HG02763 (cell line): ENCODE data around the gene RTP2.
"Not testable (repeated sequence)": the region's sequence is repeated elsewhere in the genome, so short reads cannot be mapped to it uniquely, and the experiment has no call there.

Source experiments
- ATAC-seq: cut with Tn5 transposase; IDR thresholded peaks from one replicate; pipeline ENCODE4 v1.9.1; 2021; ENCODE audit warnings: mild to moderate bottlenecking, moderate library complexity; ENCODE audit not compliant: unreplicated experiment

RTP2 gene

GRCh38 chr3:187717572-187717971, 15.2 kb upstream of the RTP2 start:
- no peak for ATAC-seq

DNA sequence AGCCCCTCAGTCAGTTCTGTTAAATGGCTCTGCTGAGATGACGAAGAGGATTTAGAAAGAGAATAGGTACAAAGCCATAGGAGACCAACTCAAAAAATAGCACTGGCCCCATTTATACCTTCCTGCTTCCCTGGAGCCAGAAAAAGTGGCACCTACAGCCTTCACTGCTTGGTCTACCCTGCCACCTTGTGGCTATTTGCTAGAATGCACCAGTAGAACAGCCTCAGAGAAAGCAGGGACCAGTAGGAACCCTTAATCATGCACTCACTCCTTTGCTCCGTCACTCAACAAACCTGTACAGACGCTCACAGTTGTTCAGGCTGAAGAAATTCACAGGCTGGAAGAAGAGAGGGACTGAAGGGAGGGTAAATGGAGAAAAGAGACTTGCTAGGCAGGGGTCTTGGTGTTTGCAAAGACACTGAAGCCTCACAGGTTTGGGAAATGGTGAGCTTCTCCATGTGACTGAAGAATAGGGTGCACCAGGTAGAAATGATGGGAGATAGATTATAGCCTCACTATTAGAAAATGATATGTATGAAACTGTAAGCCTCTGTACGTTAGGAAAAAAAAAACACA, 12.1 kb upstream of the RTP2 start:
- peak; percentile 90 for ATAC-seq

GRCh38 chr3:187713504-187713903, 11.1 kb upstream of the RTP2 start:
- ATAC-seq = no peak

- ATAC-seq = no peak
Observed at GRCh38 chr3:187709155-187709554, 6.8 kb upstream of the RTP2 start.

GRCh38 chr3:187708696-187709095, 6.3 kb upstream of the RTP2 start:
- ATAC-seq = no peak

- no peak for ATAC-seq
Observed at GRCh38 chr3:187706971-187707370, 4.6 kb upstream of the RTP2 start.

DNA sequence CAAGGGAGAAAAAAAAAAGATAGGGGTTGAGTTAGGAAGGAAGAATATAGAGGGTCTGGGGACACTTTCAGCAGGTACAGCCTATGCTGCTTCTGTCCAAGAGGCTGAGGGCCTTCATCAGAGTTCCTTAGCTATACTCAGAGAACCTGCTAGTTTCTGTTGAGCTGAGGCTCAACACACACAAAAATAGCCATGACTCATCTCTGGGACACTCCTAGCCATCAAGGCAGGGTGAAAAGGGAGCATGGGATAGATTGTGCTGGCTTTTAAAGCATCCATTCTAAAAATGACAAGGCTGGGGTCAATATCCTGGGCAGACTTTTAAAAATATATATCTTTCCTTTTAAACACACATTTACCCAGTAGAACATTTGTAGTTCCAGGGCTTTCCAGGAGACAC, 2.8 kb upstream of the RTP2 start:
- ATAC-seq = no peak

DNA sequence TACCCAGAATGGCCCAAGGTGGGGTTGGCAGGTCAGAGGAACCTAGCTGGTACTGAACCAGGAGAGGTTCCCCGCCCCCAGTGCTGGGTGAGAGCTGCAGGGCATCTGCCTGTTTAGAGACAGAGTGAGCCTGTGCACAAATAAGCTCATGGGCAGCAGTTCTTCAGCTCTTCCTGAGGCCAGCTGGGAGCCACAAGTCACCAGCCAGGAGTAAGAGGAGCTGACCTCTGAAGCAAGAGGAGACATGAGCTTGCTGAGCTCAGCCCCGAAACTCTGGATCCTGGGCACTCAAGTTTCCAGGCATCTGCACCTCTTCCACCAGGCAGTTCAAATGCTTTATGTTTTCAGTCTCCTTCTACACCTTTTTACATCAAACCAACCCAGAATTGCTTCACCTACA, 2.1 kb downstream of the RTP2 start:
- ATAC-seq = no peak

DNA sequence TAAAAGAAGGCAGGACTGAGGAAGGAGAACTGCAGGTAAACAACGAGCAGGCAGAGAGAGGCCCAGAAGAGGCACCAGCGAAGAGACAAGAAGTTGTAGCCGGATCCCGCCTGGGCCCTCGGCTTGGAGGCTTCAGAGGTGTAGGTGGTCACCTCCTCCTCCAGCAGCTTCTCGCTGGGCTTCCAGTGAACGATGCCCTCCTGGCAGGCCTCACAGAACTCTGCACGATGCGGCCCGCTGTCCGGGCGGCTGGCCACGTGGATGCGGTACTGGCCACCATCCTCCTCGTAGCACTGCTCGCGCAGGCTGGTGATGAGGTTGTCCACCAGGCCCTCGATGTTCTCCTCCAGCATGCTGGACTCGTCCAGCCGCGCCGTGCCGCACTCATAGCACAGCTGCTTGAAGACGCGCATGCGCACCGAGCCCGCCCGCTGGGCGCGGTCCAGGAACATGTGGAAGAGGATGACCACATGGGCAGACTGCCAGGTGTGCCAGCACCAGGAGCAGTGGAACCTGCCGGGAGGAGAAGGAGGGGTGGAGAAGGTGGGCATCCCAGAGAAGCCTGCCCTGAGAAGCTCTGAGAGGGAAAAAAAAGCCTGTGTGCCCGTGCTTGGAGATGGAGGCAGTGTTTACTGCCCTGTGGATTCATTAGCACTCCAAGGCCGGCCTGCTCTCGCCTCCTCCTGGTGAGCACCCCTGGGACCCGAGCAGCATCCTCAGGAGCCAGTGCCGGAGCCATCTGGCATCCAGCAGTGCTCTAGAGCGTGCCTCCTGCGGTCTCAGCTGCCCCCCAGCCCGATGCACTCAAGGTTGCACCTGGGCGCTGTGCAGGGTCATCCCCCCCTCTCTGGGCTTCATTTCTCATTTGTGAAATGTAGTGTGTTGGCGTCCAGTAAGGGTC, 3.6 kb downstream of the RTP2 start:
- no peak for ATAC-seq

GRCh38 chr3:187696021-187696420, 6.3 kb downstream of the RTP2 start:
- ATAC-seq = no peak

GRCh38 chr3:187695449-187695848, 6.9 kb downstream of the RTP2 start:
- ATAC-seq = no peak

DNA sequence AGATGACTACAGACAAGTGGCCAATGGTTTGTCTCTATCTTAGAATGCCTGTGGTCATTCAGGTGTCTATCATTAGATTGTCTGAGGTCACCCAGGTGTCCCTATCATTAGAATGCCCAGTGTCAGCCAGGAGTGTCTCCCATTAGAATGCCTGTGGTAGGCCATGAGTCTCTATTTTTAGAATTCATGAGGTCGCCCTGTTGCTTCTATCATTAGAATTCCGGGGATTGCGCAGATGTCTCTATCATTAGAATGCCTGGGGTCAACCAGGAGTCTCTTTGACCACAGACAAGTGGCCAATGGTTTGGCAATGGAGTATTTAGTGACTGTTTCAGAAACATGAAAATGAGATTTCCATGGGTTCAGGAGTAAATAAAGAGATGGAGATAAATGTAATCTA, 7.6 kb downstream of the RTP2 start:
- no peak for ATAC-seq

- no peak for ATAC-seq
Observed at GRCh38 chr3:187693431-187693830, 8.9 kb downstream of the RTP2 start.

GRCh38 chr3:187689984-187690383, 12.4 kb downstream of the RTP2 start:
- ATAC-seq = no peak

DNA sequence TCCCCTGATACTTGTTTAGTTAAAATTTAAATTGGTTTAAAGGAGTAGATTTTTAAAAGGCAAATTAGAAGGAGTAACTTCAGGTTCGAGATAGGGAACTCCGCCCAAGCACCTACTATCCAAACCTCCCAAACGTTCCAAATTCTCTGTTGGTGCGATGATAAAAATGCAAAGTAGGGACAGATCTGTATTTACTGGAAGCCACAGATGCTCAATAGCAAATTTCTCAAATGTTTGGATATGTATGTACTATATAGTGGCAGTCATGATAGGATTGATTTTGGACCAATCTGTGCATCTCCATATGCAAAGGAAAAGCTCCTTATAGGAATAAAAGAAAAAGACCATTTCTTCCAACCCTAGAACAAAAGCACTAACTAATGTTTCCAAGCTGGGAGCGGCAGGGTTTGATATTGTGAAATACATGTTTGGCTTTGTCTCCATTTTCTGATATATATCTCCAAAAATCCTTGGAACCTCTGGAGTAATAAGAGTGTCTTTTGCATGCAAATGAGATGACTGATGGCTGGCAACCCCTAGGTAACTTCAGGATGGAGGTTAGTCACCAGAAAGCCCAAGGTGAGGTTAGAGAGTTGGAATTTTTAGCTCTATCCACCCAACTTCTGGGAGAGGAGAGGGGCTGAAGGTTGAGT, 15.6 kb downstream of the RTP2 start:
- no peak for ATAC-seq

DNA sequence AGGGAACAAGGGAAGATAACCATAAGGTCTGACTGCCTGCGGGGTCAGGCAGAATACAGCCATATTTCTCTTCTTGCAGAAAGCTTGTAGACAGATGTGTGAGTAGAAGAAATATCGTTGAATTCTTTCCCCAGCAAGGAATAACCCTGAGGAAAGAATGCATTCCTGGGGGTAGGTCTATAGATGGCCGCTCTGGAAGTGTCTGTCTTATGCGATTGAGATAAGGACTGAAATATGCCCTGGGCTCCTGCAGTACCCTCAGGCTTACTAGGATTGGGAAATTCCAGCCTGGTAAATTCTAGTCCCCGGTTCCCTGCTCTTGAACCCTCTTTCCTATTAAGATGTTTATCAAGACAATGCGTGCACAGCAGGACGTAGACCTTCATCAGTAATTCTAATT, 16.4 kb downstream of the RTP2 start:
- no peak for ATAC-seq

- no peak for ATAC-seq
Observed at GRCh38 chr3:187684880-187685279, 17.5 kb downstream of the RTP2 start.

DNA sequence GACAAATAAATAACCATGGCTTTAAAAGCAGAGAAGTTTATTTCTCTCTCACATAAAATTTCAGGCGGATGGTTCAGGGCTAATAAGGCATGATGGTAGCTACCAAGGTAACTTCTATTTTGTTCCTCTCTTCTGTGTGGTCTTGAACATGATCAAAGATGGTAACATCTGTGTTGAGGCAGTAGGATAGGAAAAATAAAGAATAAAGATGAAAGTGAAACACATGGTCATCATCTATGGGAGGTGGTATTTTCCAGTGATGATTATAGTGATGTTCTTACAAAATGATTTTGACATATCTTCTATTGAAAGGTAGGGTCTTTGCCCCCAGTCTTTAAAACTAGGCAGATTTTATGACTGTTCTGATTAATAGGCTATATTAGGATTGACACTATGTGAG, 17.9 kb downstream of the RTP2 start:
- ATAC-seq = no peak

DNA sequence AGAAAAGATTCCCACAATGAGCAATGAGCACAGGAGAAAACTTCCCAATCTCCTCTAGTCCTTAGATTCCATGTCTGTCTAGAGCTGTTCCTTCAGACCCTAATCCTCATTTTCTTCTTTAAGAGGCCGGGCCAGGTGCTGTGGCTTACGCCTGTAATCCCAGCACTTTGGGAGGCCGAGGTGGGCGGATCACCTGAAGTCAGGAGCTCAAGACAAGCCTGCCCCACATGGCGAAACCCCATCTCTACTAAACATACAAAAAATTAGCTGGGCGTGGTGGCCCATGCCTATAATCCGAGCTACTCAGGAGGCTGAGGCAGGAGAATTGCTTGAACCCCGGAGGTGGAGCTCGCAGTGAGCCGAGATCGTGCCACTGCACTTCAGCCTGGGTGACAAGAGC, 20.6 kb downstream of the RTP2 start:
- ATAC-seq = not testable (repeated sequence)

DNA sequence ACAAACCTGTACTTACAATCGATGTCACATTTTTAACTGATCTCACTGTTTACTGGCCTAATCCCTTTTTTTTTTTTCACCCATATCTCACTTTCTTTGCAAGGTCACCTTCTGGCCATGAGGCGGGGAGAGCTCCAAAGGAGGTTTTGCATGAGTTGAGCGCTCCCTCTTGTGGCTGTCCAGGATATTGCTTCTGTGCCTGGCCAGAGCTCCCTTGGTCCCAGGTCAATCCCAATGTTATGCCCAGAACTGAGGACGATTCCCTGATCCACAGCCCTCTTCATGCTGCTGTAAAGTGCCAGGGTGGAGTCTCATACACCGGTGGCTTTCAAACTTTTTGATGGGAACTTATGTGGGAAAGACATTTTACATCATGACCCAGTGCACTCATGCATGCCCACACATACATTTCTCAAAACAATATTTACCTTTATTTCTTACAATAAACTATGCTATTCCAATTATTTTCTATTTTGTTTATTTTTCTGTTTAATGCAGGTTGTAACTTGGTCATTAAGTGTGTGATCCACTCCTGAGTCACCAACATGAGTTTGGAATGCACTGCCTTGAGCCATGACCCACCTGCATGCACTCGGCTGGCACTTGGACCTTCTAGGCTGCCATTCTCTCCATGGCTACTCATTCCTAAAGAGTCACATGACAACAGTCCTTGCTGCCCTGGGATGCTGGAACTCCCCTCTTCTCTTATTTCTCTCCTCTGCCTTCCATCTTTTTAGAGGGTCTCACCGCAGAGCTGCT, 22.5 kb downstream of the RTP2 start:
- ATAC-seq = peak; percentile 60

DNA sequence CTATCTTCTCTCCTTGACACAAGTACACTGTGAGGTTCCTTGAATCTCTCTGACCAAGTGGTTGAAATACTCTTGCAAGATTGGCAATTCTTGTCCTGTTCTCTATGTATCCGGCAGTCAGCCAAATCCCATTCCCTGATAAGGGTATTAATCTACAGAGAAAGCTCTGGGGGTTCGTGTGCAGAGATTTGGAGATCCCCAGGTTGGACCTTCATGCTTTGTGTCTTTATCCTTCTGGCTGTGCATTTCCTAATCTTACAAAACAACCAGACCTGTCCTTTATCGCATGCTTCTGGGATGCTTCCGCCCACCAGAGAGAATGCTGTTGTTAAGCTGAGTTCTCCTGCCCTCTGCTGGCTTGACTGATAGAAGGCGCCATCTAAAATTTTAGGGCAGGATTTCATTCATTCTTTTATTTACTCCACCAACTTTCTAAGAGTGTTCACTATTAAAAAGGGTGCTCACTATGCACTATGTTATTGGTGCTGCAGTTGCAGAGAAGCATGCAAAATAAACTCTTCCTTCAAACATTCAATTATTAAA, 23.6 kb downstream of the RTP2 start:
- ATAC-seq = no peak
